MV-4-11 (cell line): ENCODE measurements around the gene STIM1.
"Not testable (repeated sequence)": the region's sequence is repeated elsewhere in the genome, so short reads cannot be mapped to it uniquely, and the experiment has no call there.

Experiments used
- DNase-seq: peaks from one replicate; lab custom pipeline; 2025; lab: John Stamatoyannopoulos, UW

STIM1 gene

DNA sequence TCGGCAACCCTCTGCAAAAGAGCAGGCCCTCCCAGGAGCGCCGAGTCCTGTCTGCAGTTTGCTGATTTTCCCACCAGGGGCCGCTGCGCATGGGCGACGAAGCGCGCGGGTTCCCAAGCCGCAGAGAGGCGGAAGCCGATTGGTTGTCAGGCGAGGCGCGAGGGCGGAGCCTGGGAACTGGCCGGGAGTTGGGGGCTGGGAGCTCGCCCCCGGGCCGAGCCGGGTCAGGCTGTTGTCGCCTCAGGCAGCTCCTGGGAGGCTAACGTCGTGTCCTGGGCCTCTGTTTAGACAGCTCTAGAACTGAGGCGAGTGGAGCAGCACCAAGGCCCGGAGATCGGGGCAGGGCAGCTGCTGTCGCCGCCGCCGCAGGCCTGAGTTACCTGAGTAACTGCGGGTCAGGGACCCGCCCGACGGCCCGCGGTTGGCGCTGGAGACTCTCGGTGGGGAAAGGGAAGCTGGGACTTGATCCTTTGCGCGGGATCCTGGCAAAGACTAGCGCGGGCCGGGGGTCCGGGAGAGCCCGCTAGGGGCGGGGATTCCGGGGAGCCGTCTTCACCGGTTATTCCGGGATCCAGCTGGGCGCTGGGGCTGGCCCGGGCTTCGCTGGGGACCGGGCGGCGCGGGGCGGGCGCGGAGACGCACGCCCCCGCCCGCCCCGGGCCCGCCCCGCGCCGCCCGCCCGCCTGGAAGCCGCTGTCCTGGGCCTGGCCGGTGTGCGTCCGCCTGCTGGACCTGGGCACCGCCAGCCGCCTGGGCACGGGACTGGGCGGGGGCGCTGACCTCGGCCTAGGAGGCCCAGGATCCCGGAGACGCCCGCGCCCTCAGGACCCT lies at the start of gene STIM1:
STIM1 (plus strand) TSS at position 688 of the 831 bp plus-strand sequence. CDS start 607 bp downstream, outside the sequence.
- DNase-seq: peak; percentile 92

GRCh38 chr11:3807909-3808860 lies 47.3 kb upstream of the STIM1 start, which contains the start of gene PGAP2:
PGAP2 (plus strand) TSS chr11:3808560; CDS start chr11:3811260, 2,700 bp downstream.
- DNase-seq: peak; percentile 45

- DNase-seq: peak; percentile 60
Observed at GRCh38 chr11:3808861-3809623, 46.4 kb upstream of the STIM1 start.

DNA sequence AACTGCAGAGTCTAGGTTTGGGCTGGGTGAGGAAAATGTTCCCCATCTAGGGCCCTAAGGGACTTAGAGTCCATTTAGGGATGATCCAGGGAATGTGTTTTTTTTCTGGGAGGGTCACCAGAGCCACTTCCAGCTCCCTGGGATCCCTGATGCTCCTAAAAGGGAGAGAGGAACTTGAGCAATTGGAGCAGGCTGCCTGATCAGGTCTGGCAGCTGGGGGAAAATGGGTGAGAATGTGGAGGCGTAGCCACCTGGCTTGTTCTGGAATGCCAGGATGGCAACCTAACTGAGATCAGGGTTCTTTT lies 45.9 kb upstream of the STIM1 start:
- no peak for DNase-seq

DNA sequence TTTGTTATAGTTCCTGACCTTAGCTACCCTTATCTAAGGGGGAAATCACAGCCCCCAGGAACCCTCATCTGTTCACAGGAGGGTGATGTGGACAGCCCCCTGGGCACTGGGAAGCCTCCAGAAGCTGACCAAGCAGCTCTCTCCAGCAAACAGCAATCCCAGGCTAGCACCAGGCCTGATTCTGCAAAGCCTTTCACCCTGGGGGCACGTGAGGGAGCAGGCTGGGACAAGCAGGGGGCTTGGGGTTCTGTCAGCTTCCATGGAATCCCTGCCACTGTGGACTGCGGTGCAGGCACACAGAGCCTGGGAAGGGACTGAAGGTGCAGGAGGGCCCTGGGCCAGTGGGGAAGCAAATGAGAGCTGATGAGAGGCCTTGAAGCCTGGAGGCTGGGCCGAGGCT lies 45.0 kb upstream of the STIM1 start:
- DNase-seq: no peak

- DNase-seq: no peak
Observed at GRCh38 chr11:3810951-3811350, 44.5 kb upstream of the STIM1 start.

- DNase-seq: not testable (repeated sequence)
Observed at GRCh38 chr11:3814832-3815231, 40.6 kb upstream of the STIM1 start.

DNA sequence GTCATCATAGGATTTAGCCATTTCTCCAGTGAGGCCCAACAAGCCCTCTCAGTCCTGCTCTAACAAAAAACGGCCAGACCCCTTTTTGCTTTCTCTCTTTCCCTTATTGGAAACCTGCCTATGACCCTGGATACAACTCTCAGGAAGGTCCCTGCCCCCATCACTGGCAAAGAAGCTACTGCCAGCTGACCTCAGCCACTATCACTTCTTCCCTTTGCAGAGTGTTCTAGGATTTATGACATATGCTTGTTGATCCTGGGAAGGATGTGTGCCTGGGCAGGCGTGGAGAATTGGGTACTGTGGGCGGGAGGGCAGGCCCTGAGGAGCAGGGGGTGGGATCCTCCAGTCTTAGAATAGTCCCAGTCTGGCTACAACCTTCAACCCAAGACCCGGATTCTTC lies 39.6 kb upstream of the STIM1 start:
- no peak for DNase-seq

- DNase-seq: no peak
Observed at GRCh38 chr11:3816673-3817072, 38.8 kb upstream of the STIM1 start.

GRCh38 chr11:3817181-3817800 lies 38.2 kb upstream of the STIM1 start:
- peak; percentile 64 for DNase-seq

GRCh38 chr11:3820971-3821370 lies 34.5 kb upstream of the STIM1 start:
- DNase-seq: no peak

- DNase-seq: no peak
Observed at GRCh38 chr11:3822312-3822711, 33.2 kb upstream of the STIM1 start.

DNA sequence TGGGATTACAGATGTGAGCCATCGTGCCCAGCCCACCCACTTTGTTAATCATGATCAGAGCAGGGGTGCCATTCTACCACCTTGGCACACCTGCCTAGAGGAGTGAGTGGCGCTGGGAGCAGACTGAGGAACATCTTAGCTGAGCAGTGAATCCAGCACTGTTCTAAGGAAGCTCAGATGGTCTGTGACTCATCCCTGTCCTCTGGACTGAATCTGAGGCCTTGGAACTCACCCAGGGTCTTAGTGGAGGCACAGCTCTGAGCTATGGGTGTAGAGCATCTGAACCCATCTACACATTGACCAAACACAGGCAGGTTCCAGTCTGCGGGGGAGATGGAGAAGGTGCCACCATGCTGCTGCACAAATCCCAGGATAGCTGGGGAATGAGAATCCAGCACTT lies 32.2 kb upstream of the STIM1 start:
- peak; percentile 15 for DNase-seq

DNA sequence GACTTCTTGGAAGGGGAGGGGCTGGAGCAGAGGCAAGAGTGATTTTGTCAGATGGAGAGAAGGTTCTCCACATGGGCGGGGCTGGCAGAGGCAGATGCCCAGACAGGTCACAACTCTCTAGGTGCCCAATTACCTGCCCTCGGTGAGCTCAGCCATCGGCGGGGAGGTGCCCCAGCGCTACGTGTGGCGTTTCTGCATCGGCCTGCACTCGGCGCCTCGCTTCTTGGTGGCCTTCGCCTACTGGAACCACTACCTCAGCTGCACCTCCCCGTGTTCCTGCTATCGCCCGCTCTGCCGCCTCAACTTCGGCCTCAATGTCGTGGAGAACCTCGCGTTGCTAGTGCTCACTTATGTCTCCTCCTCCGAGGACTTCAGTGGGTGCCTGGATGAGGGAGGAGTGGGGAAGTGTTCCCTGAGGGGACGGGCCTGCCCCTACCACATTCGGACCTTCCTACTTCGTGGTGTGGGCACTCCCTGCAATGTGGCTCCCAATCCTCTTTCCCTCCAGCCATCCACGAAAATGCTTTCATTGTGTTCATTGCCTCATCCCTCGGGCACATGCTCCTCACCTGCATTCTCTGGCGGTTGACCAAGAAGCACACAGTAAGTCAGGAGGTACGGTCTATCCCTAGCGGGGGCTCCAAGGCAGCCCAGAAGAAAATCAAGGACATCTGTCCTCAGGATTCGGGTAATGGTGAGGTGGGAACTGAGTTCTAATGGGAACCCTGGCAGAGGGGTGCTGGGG lies 31.5 kb upstream of the STIM1 start:
- DNase-seq: no peak

GRCh38 chr11:3824714-3825472 lies 30.6 kb upstream of the STIM1 start:
- peak; percentile 81 for DNase-seq

GRCh38 chr11:3825473-3826154 lies 29.9 kb upstream of the STIM1 start:
- DNase-seq: peak; percentile 10

- no peak for DNase-seq
Observed at GRCh38 chr11:3826721-3827120, 28.7 kb upstream of the STIM1 start.

DNA sequence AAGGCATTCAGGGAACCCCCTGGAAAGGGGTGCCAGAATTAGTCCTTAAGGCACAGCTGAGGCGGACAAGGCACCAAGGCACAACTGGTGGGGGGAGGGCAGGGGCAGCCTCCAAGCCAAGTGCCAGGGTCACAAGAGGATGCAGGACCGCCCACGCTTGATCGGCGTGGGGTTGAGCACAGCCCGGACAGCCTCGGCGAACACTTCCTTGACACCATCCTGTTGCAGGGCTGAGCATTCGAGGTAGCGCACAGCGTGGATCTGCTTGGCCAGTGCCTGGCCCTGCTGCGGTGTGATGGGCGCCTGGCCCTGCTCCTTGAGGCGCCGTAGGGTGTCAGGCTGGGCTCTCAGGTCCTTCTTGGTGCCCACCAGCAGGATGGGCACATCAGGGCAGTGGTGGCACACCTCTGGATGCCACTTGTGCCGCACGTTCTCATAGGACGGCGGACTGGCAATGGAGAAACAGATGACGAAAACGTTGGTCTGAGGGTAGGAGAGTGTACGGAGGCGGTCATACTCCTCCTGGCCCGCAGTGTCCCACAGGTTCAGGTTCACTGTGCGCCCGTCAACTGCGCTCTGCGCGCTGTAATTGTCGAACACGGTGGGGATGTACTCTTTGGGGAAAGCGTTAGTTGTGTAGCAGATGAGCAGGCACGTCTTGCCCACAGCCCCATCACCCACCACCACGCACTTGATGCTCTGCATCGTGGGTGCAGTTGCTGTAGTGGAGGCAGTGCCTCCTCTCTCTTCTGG lies 27.9 kb upstream of the STIM1 start:
- no peak for DNase-seq

GRCh38 chr11:3830088-3830487 lies 25.4 kb upstream of the STIM1 start:
- no peak for DNase-seq
